ENCODE data around the gene DRP2. TPM values are rescaled to one million over a fixed set of nuclear protein-coding genes. Genes with fewer than 3 reads are reported as not detected.
"Not testable (repeated sequence)": the region's sequence is repeated elsewhere in the genome, so short reads cannot be mapped to it uniquely, and the experiment has no call there.

DRP2 gene
- total RNA-seq, 2 experiments from 2014 or later: 0.17 to 0.34 TPM

- ChIA-PET CTCF (no interaction called here), POLR2A (no interaction called here)
Observed at GRCh38 chrX:101231080-101231479, 11.5 kb downstream of the DRP2 start.

GRCh38 chrX:101232316-101232715, 12.7 kb downstream of the DRP2 start:
- ChIA-PET POLR2A (no interaction called here), CTCF (no interaction called here)

- POLR2A ChIA-PET: no interaction called here
- CTCF ChIA-PET: no interaction called here
Observed at GRCh38 chrX:101237041-101237440, 17.5 kb downstream of the DRP2 start.

- ChIA-PET POLR2A (no interaction called here), CTCF (no interaction called here)
Observed at GRCh38 chrX:101241531-101241930, 21.9 kb downstream of the DRP2 start.

GRCh38 chrX:101252634-101253033, 33.0 kb downstream of the DRP2 start:
- ChIA-PET POLR2A (no interaction called here), CTCF (interaction anchor here (0.7 kb wide), 1 partner anchor 561 kb away, joined by 3 read pairs; no protein-coding TSS in a partner anchor)

GRCh38 chrX:101257448-101258258, 38.1 kb downstream of the DRP2 start:
- ChIA-PET POLR2A (no interaction called here), CTCF (no interaction called here)

- POLR2A ChIA-PET: no interaction called here
- CTCF ChIA-PET: no interaction called here
Observed at GRCh38 chrX:101258259-101258581, 38.6 kb downstream of the DRP2 start.

GRCh38 chrX:101260435-101260834, 40.8 kb downstream of the DRP2 start:
- ChIA-PET CTCF (no interaction called here), POLR2A (no interaction called here)

- POLR2A ChIA-PET: no interaction called here
- CTCF ChIA-PET: no interaction called here
Observed at GRCh38 chrX:101262590-101262989, 43.0 kb downstream of the DRP2 start.

GRCh38 chrX:101263766-101264165, 44.2 kb downstream of the DRP2 start:
- POLR2A ChIA-PET: no interaction called here
- CTCF ChIA-PET: no interaction called here

- ChIA-PET CTCF (no interaction called here), POLR2A (no interaction called here)
Observed at GRCh38 chrX:101265869-101266428, 46.4 kb downstream of the DRP2 start.

GRCh38 chrX:101274198-101274597, 54.6 kb downstream of the DRP2 start:
- CTCF ChIA-PET: no interaction called here
- POLR2A ChIA-PET: no interaction called here

GRCh38 chrX:101276238-101276637, 56.7 kb downstream of the DRP2 start:
- POLR2A ChIA-PET: no interaction called here
- CTCF ChIA-PET: no interaction called here

- CTCF ChIA-PET: no interaction called here
- POLR2A ChIA-PET: interaction anchor here (0.6 kb wide), 1 partner anchor 645 kb away, joined by 10 read pairs; the partner anchor contains the start of gene ZMAT1
Observed at GRCh38 chrX:101287402-101287801, 67.8 kb downstream of the DRP2 start.

- ChIA-PET CTCF (no interaction called here), POLR2A (no interaction called here)
Observed at GRCh38 chrX:101290957-101291603, 71.5 kb downstream of the DRP2 start, which contains the start of gene TAF7L. Gene TAF7L (minus strand): TSS chrX:101291334. CDS start chrX:101287543, 3,791 bp downstream.

GRCh38 chrX:101295603-101296002, 76.0 kb downstream of the DRP2 start:
- POLR2A ChIA-PET: not testable (repeated sequence)

GRCh38 chrX:101303790-101304189, 84.2 kb downstream of the DRP2 start:
- POLR2A ChIA-PET: interaction anchor here (0.6 kb wide), 1 partner anchor 126 kb away, joined by 3 read pairs; no protein-coding TSS in a partner anchor
- CTCF ChIA-PET: no interaction called here

More at GRCh38 chrX:101295603-101296002, 76.0 kb downstream of the DRP2 start:
- CTCF ChIA-PET: not testable (repeated sequence)

All from activated CD8-positive, alpha-beta memory T cell treated with anti-CD3 and anti-CD28 coated beads for 36 hours (primary cell).